K562 (cell line): ENCODE results near the gene OR52W1. TPM values are rescaled to one million over a fixed set of nuclear protein-coding genes. Genes with fewer than 3 reads are reported as not detected.

Source experiments
- ARNT ChIP-seq, 2 experiments: fragments of 450-650 bp; IDR thresholded peaks; 2 replicates each; pipeline ENCODE4 v1.6.1; 2016; ENCODE audit warnings: mild to moderate bottlenecking in 1 of 2
- BCLAF1 ChIP-seq, 2 experiments: fragments of 450-650 bp in 1 of 2; IDR thresholded peaks; 2 replicates each; pipeline ENCODE4 v1.6.1; 2011 to 2017; ENCODE audit warnings: low read depth in 2 of 2, antibody characterized with exemption in 1 of 2, borderline replicate concordance in 1 of 2, low read length in 1 of 2, mild to moderate bottlenecking in 1 of 2, mixed read lengths in 1 of 2; ENCODE audit not compliant: control insufficient read depth in 1 of 2
- BDP1 ChIP-seq: IDR thresholded peaks from 3 replicates; pipeline ENCODE4 v1.6.1; 2011; ENCODE audit not compliant: insufficient read length, insufficient read depth
- CHAMP1 ChIP-seq: fragments of 450-650 bp; IDR thresholded peaks from 2 replicates; pipeline ENCODE4 v1.6.1; 2016; ENCODE audit warnings: mild to moderate bottlenecking
- ELF2 ChIP-seq: fragments of 250-450 bp; sonication (Bioruptor Pico); IDR thresholded peaks from 2 replicates; pipeline ENCODE4 v1.5.0; 2021; ENCODE audit warnings: mild to moderate bottlenecking
- ELK3 ChIP-seq: fragments of 450-650 bp; formaldehyde crosslinking; IDR thresholded peaks from 2 replicates; pipeline ENCODE4 v1.4.0; 2020; ENCODE audit warnings: mild to moderate bottlenecking
- HSF4 ChIP-seq: fragments of 250-450 bp; sonication (Bioruptor Pico); IDR thresholded peaks from 2 replicates; pipeline ENCODE4 v2.1.2; 2022; ENCODE audit warnings: mild to moderate bottlenecking, moderate library complexity, borderline replicate concordance
- MAX ChIP-seq: sonication (generic); formaldehyde crosslinking; IDR thresholded peaks from 2 replicates; pipeline ENCODE4 v1.9.0; 2022; ENCODE audit warnings: mild to moderate bottlenecking, missing genetic modification reagents
- MCM2 ChIP-seq: fragments of 450-650 bp; IDR thresholded peaks from 2 replicates; pipeline ENCODE4 v1.6.1; 2017; ENCODE audit warnings: low read depth, mild to moderate bottlenecking
- NBN ChIP-seq: fragments of 450-650 bp; IDR thresholded peaks from 2 replicates; pipeline ENCODE4 v1.6.1; 2016; ENCODE audit warnings: low read depth, mild to moderate bottlenecking
- RFX5 ChIP-seq: IDR thresholded peaks from 2 replicates; pipeline ENCODE4 v1.6.1; 2011; ENCODE audit warnings: low read depth, mild to moderate bottlenecking, improper control_type of control experiment, low read length
- SIN3A ChIP-seq, 2 experiments: fragments of 150-350 bp in 1 of 2; IDR thresholded peaks; 2 replicates each; pipeline ENCODE4 v1.6.1; 2011 to 2016; ENCODE audit warnings: borderline replicate concordance in 2 of 2, low read depth in 2 of 2, low read length in 2 of 2, mild to moderate bottlenecking in 2 of 2, moderate library complexity in 2 of 2; ENCODE audit not compliant: control insufficient read depth in 1 of 2
- SMC3 ChIP-seq: conservative IDR thresholded peaks from 2 replicates; pipeline ENCODE4 v1.6.1; 2011; ENCODE audit warnings: low read depth, low read length, improper control_type of control experiment; ENCODE audit not compliant: insufficient read depth
- ZHX1 ChIP-seq: fragments of 150-350 bp; conservative IDR thresholded peaks from 2 replicates; pipeline ENCODE4 v1.6.1; 2014; ENCODE audit warnings: low read length
- ZKSCAN3 ChIP-seq: fragments of 250-450 bp; sonication (Bioruptor Pico); IDR thresholded peaks from 2 replicates; pipeline ENCODE4 v1.4.0; 2020
- ZNF232 ChIP-seq: sonication (generic); formaldehyde crosslinking; IDR thresholded peaks from 2 replicates; pipeline ENCODE4 v1.8.0; 2022; ENCODE audit warnings: mild to moderate bottlenecking, missing genetic modification reagents
- ZNF263 ChIP-seq: sonication (generic); formaldehyde crosslinking; IDR thresholded peaks from 2 replicates; pipeline ENCODE4 v1.8.0; 2022; ENCODE audit warnings: mild to moderate bottlenecking, missing genetic modification reagents, borderline replicate concordance
- polyA plus RNA-seq, 8 experiments: library from polyadenylated mRNA; depleted of rRNA in 4 of 8; stranded (reverse) in 5 of 8; unstranded in 3 of 8; fragments of >200 nt; fragmentation: Nextera tagmentation in 2 of 8; fragmentation: Illumina TruSeq in 1 of 8; extraction: Ambion mirVana in 2 of 8; extraction: Trizol in 1 of 8; gene quantifications; 2 replicates each; pipeline versions ENCODE4 v1.2.1 to v1.2.3, GENCODE V29; 2011 to 2014; ENCODE audit warnings: inconsistent platforms in 1 of 8, missing spikeins in 1 of 8
- total RNA-seq, 7 experiments: library from RNA; depleted of rRNA in 6 of 7; stranded (reverse); fragments of >200 nt in 6 of 7; fragmentation: Illumina TruSeq in 2 of 7; extraction: Trizol in 2 of 7; gene quantifications; 2 replicates each; pipeline versions ENCODE4 v1.2.1 to v1.2.3, GENCODE V29; 2011 to 2021; ENCODE audit warnings: low replicate concordance in 1 of 7

The OR52W1 gene
- total and polyA plus RNA-seq, 9 of the 15 experiments (the other 6 are each of a cell fraction or from before 2014, with no cell fraction given) = not detected

GRCh38 chr11:6234387-6235107 lies 35.5 kb downstream of the OR52W1 start, which contains the start of gene FHIP1B (continued):
- no peak for TF ChIP-seq ELF2 (CRISPR knock-in tag)
- TF ChIP-seq ZNF232 (CRISPR knock-in tag) = no peak
- no peak for TF ChIP-seq ELK3 (CRISPR knock-in tag)
- TF ChIP-seq NBN = no peak; the same call in 1 of the 2 replicates
- no peak for TF ChIP-seq BDP1
- peak; percentile 23 to 85; a peak in 2 of 4 replicates for TF ChIP-seq SIN3A (IDR thresholded peaks at IDR 0.05; ENCODE audit: borderline replicate concordance in 2 of 2, control insufficient read depth in 1 of 2, low read depth in 2 of 2, low read length in 2 of 2)
- no peak for TF ChIP-seq MCM2
- TF ChIP-seq RFX5 = no peak
- no peak for TF ChIP-seq ZNF263 (CRISPR knock-in tag)
- TF ChIP-seq ZHX1 = no peak
- TF ChIP-seq BCLAF1 (IDR thresholded peaks at IDR 0.05; ENCODE audit: borderline replicate concordance in 1 of 2, control insufficient read depth in 1 of 2, low read depth in 2 of 2, low read length in 1 of 2) = no peak
- no peak for TF ChIP-seq CHAMP1
- TF ChIP-seq SMC3 = no peak
- no peak for TF ChIP-seq ZKSCAN3 (CRISPR knock-in tag)
- no peak for TF ChIP-seq HSF4 (CRISPR knock-in tag)
- peak; percentile 79 for TF ChIP-seq MAX
- no peak for TF ChIP-seq ARNT (IDR thresholded peaks at IDR 0.05)
